Glutamatergic neuron (in vitro differentiated cells): ENCODE data around the gene NUP62. TPM values are rescaled to one million over a fixed set of nuclear protein-coding genes. Genes with fewer than 3 reads are reported as not detected.

Source experiments
- DNase-seq: peaks from one replicate; pipeline ENCODE4 v3.0.0; 2022
- H3K27ac Mint-ChIP-seq: one replicate; pipeline ENCODE4 v1.8.0; 2020; ENCODE audit warnings: mild to moderate bottlenecking, mixed read lengths, inconsistent platforms; ENCODE audit not compliant: unreplicated experiment
- H3K27me3 Mint-ChIP-seq: one replicate; pipeline ENCODE4 v1.8.0; 2020; ENCODE audit warnings: mild to moderate bottlenecking, moderate library complexity, mixed read lengths, inconsistent platforms; ENCODE audit not compliant: unreplicated experiment
- H3K36me3 Mint-ChIP-seq: one replicate; pipeline ENCODE4 v1.8.0; 2020; ENCODE audit warnings: mild to moderate bottlenecking, mixed read lengths, inconsistent platforms; ENCODE audit not compliant: unreplicated experiment
- H3K4me1 Mint-ChIP-seq: one replicate; pipeline ENCODE4 v1.8.0; 2020; ENCODE audit warnings: mild to moderate bottlenecking, low read depth, mixed read lengths, inconsistent platforms; ENCODE audit not compliant: unreplicated experiment
- H3K4me3 Mint-ChIP-seq: one replicate; pipeline ENCODE4 v1.8.0; 2020; ENCODE audit warnings: mild to moderate bottlenecking, mixed read lengths, inconsistent platforms; ENCODE audit not compliant: unreplicated experiment
- H3K9me3 Mint-ChIP-seq: one replicate; pipeline ENCODE4 v1.8.0; 2020; ENCODE audit warnings: mild to moderate bottlenecking, moderate library complexity, mixed read lengths, inconsistent platforms; ENCODE audit not compliant: unreplicated experiment
- CTCF ChIP-seq: fragments of 200-600 bp; sonication (generic); IDR thresholded peaks from one replicate; pipeline ENCODE4 v1.5.0; 2021; ENCODE audit not compliant: partially characterized antibody, unreplicated experiment
- microRNA-seq: library from miRNA; unstranded; fragments of <30 nt; microRNA quantifications from one replicate; pipeline ENCODE4, GENCODE V29; 2020; ENCODE audit not compliant: unreplicated experiment
- total RNA-seq: library from RNA; stranded (reverse); fragmentation: NEBNext Ultra II Directional; extraction: Animal tissue kit (Norgen Biotek cat#: 25700); gene quantifications from one replicate; pipeline ENCODE4 v1.2.1, GENCODE V29; 2021; ENCODE audit not compliant: unreplicated experiment

NUP62 gene
- total RNA-seq, 1 donor from 2014 or later: 65.4 TPM

GRCh38 chr19:49859682-49860335 lies 69.5 kb downstream of the NUP62 start:
- no peak for DNase-seq
- Mint-ChIP-seq H3K27me3 (peaks cover 11% of the 10 kb centered on the region), H3K4me3 (no peak overlapping the region), H3K27ac (no peak overlapping the region), H3K36me3 (no peaks in the 10 kb centered on the region), H3K9me3 (peaks cover 8% of the 10 kb centered on the region), H3K4me1 (no peaks in the 10 kb centered on the region)
- TF ChIP-seq CTCF: no peak

- DNase-seq: no peak
- peaks cover 2% of the 10 kb centered on the region for H3K9me3 Mint-ChIP-seq
- H3K27me3 Mint-ChIP-seq: peaks cover 11% of the 10 kb centered on the region
- no peaks in the 10 kb centered on the region for H3K36me3 Mint-ChIP-seq
- no peak overlapping the region for H3K4me3 Mint-ChIP-seq
- no peak for TF ChIP-seq CTCF
- peak overlapping the region; percentile 8 for H3K27ac Mint-ChIP-seq
- H3K4me1 Mint-ChIP-seq: peaks cover 2% of the 10 kb centered on the region
These were observed 71.0 kb downstream of the NUP62 start for GRCh38 chr19:49858088-49858985.

- no peaks in the 10 kb centered on the region for H3K36me3 Mint-ChIP-seq
- peaks cover 4% of the 10 kb centered on the region for H3K4me1 Mint-ChIP-seq
- no peak for TF ChIP-seq CTCF
- no peak for DNase-seq
- peaks cover 13% of the 10 kb centered on the region for H3K27me3 Mint-ChIP-seq
- H3K4me3 Mint-ChIP-seq: no peak overlapping the region
- H3K27ac Mint-ChIP-seq: peak overlapping the region; percentile 55
- peaks cover 7% of the 10 kb centered on the region for H3K9me3 Mint-ChIP-seq
These were observed 71.5 kb downstream of the NUP62 start for GRCh38 chr19:49857838-49858087.

- peaks cover 12% of the 10 kb centered on the region for H3K9me3 Mint-ChIP-seq
- no peak overlapping the region for H3K4me3 Mint-ChIP-seq
- no peak for DNase-seq
- peaks cover 9% of the 10 kb centered on the region for H3K4me1 Mint-ChIP-seq
- H3K27me3 Mint-ChIP-seq: peaks cover 17% of the 10 kb centered on the region
- TF ChIP-seq CTCF: no peak
- H3K36me3 Mint-ChIP-seq: no peaks in the 10 kb centered on the region
- peak overlapping the region; percentile 55 for H3K27ac Mint-ChIP-seq
These were observed 72.1 kb downstream of the NUP62 start for GRCh38 chr19:49857061-49857837.

Small RNA genes within 50 kb of the gene (microRNA-seq; reads per million reads assigned to microRNA genes)
- 15.0 reads per million, percentile 55 among the genes with 10 or more reads in this experiment for gene MIR4750

Other genes with a start within 250 kb of the NUP62 start
- gene ADM5, start 239.9 kb downstream of the NUP62 start, total RNA-seq: 3.2 TPM
- gene CPT1C, start 238.4 kb downstream of the NUP62 start, total RNA-seq: 133 TPM
- not detected for gene TSKS, start 166.2 kb downstream of the NUP62 start, total RNA-seq
- 175 TPM for gene AP2A1, start 162.5 kb downstream of the NUP62 start, total RNA-seq
- 13.6 TPM for gene FUZ, start 116.2 kb downstream of the NUP62 start, total RNA-seq
- 51.0 TPM for gene MED25, start 111.2 kb downstream of the NUP62 start, total RNA-seq
- 342 TPM for gene PTOV1, start 78.3 kb downstream of the NUP62 start, total RNA-seq
- gene PNKP, start 61.9 kb downstream of the NUP62 start, total RNA-seq: 81.3 TPM
- 23.7 TPM for gene AKT1S1, start 52.1 kb downstream of the NUP62 start, total RNA-seq
- 56.8 TPM for gene TBC1D17, start 51.8 kb downstream of the NUP62 start, total RNA-seq
- 0.59 TPM for gene IL4I1, start 32.6 kb downstream of the NUP62 start, total RNA-seq
- gene ATF5, start 299 bp downstream of the NUP62 start, total RNA-seq: 138 TPM
- not detected for gene SIGLEC11, start 31.7 kb upstream of the NUP62 start, total RNA-seq
- gene VRK3, start 95.9 kb upstream of the NUP62 start, total RNA-seq: 44.5 TPM
- gene ZNF473, start 96.5 kb upstream of the NUP62 start, total RNA-seq: 13.4 TPM
- not detected for gene IZUMO2, start 233.8 kb upstream of the NUP62 start, total RNA-seq